ENCODE results near the gene ADRA1B.

Gene ADRA1B

GRCh38 chr5:159945359-159945758 is 29.1 kb downstream of the ADRA1B start:
- TF ChIP-seq CTCF (IDR thresholded peaks at IDR 0.05; ENCODE audit: extremely low read depth, insufficient read depth, missing control alignments), result no peak

GRCh38 chr5:159947708-159948358 is 31.6 kb downstream of the ADRA1B start:
- no peak for TF ChIP-seq CTCF (IDR thresholded peaks at IDR 0.05; ENCODE audit: extremely low read depth, insufficient read depth, missing control alignments)
- DNase-seq (ENCODE audit: low spot score), result no peak
- in situ Hi-C loops (cut with MboI; ENCODE audit: low pct_unique_long_range_greater_than_20kb, low sequenced_read_pairs, unreplicated experiment), result no loop called here

More at GRCh38 chr5:159945359-159945758, 29.1 kb downstream of the ADRA1B start:
- in situ Hi-C loops (cut with MboI; ENCODE audit: low pct_unique_long_range_greater_than_20kb, low sequenced_read_pairs, unreplicated experiment), result no loop called here
- no peak for DNase-seq (ENCODE audit: low spot score)

- DNase-seq (ENCODE audit: low spot score), result no peak
- in situ Hi-C loops (cut with MboI; ENCODE audit: low pct_unique_long_range_greater_than_20kb, low sequenced_read_pairs, unreplicated experiment), result no loop called here
- TF ChIP-seq CTCF (IDR thresholded peaks at IDR 0.05; ENCODE audit: extremely low read depth, insufficient read depth, missing control alignments), result no peak
Measured at GRCh38 chr5:159951387-159951786, 35.1 kb downstream of the ADRA1B start.

GRCh38 chr5:159951834-159952233 is 35.6 kb downstream of the ADRA1B start:
- no peak for TF ChIP-seq CTCF (IDR thresholded peaks at IDR 0.05; ENCODE audit: extremely low read depth, insufficient read depth, missing control alignments)
- no peak for DNase-seq (ENCODE audit: low spot score)
- in situ Hi-C loops (cut with MboI; ENCODE audit: low pct_unique_long_range_greater_than_20kb, low sequenced_read_pairs, unreplicated experiment), result no loop called here

- TF ChIP-seq CTCF (IDR thresholded peaks at IDR 0.05; ENCODE audit: extremely low read depth, insufficient read depth, missing control alignments), result no peak
- in situ Hi-C loops (cut with MboI; ENCODE audit: low pct_unique_long_range_greater_than_20kb, low sequenced_read_pairs, unreplicated experiment), result no loop called here
- DNase-seq (ENCODE audit: low spot score), result no peak
Measured at GRCh38 chr5:159953609-159954008, 37.3 kb downstream of the ADRA1B start.

GRCh38 chr5:159955056-159955624 is 38.9 kb downstream of the ADRA1B start:
- TF ChIP-seq CTCF (IDR thresholded peaks at IDR 0.05; ENCODE audit: extremely low read depth, insufficient read depth, missing control alignments), result no peak
- no peak for DNase-seq (ENCODE audit: low spot score)
- in situ Hi-C loops (cut with MboI; ENCODE audit: low pct_unique_long_range_greater_than_20kb, low sequenced_read_pairs, unreplicated experiment), result no loop called here

Data from GM13977 (cell line).